GM12872 (cell line): ENCODE data around the gene NRXN3.

Experiments used
- CTCF ChIP-seq: IDR thresholded peaks from 3 replicates; pipeline ENCODE4 v1.5.1; 2011; ENCODE audit warnings: low read depth, mild to moderate bottlenecking, low read length, moderate library complexity; ENCODE audit not compliant: insufficient read depth

The NRXN3 gene

GRCh38 chr14:78946949-78947348 lies 776.8 kb downstream of the NRXN3 start:
- no peak for TF ChIP-seq CTCF

GRCh38 chr14:78947681-78948080 lies 777.5 kb downstream of the NRXN3 start:
- no peak for TF ChIP-seq CTCF

- no peak for TF ChIP-seq CTCF
Observed at GRCh38 chr14:78950649-78951048, 780.5 kb downstream of the NRXN3 start.

GRCh38 chr14:78951602-78952001 lies 781.4 kb downstream of the NRXN3 start:
- TF ChIP-seq CTCF = no peak

GRCh38 chr14:78959674-78960264 lies 789.6 kb downstream of the NRXN3 start:
- peak; percentile 86 for TF ChIP-seq CTCF

- TF ChIP-seq CTCF = no peak
Observed at GRCh38 chr14:78967111-78967809, 797.1 kb downstream of the NRXN3 start.

GRCh38 chr14:78968265-78968664 lies 798.1 kb downstream of the NRXN3 start:
- no peak for TF ChIP-seq CTCF
